ENCODE results near the gene ROBO2. TPM values are rescaled to one million over a fixed set of nuclear protein-coding genes. Genes with fewer than 3 reads are reported as not detected.

Gene ROBO2
- total and polyA plus RNA-seq, 10 of the 15 experiments (the other 5 are each of a cell fraction or from before 2014, with no cell fraction given), result 0.22 to 2.5 (median 0.81) TPM

DNA sequence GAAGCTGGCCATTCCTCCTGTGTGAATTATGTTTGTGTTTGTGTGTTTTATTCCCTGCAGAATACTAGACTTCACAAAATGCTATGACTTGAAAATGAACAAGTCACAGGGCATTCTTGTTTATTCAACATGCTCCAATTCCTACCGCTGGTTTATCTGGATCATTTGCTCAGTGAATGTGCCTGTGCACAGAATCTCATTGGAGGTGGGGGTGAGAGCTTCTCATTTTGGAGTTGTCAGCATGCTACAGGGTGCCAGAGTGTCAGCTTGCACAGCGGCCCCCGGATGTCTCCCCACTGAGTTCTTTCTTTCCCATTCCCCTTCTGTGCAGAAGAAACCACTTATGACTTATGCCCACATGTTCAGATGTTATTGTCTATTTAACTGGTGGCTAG, 428.7 kb downstream of the ROBO2 start:
- DNase-seq (ENCODE audit: low read depth, low spot score), result no peak
- no peaks in the 10 kb centered on the region for H3K9me3 ChIP-seq (replicated peaks; ENCODE audit: control insufficient read depth, insufficient read depth, low read length)
- POLR2A ChIA-PET, result no interaction called here

DNA sequence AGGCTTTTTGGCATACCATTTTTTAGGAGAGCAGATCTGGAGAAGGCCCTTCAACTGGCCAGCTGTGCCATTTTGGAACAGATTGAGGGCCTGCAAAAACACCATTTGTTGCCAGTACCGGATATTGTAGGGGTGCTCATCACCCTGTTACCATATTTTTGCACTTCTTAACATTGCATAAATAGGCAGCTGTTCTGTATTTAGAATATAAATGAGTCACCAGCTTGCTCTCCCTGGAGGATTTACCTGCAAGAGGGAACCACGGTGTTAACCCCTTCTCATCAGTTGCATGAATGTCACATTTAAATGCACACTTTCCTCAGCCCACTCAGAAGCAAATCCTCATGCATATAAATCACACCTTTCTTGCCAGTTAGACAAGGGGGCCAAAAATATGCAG, 435.6 kb downstream of the ROBO2 start:
- Histone ChIP-seq H3K4me2 (ENCODE audit: control insufficient read depth, insufficient read depth) (no peak overlapping the region), H2AFZ (ENCODE audit: control insufficient read depth, low read depth, low read length) (no peak overlapping the region), H3K79me2 (ENCODE audit: control insufficient read depth, insufficient read depth, low read length) (no peaks in the 10 kb centered on the region), H3K4me3 (no peak overlapping the region), H3K27me3 (replicated peaks in 1 of 2; ENCODE audit: control insufficient read depth in 2 of 2, insufficient read depth in 2 of 2, low read length in 1 of 2) (no peaks in the 10 kb centered on the region), H3K27ac (ENCODE audit: control insufficient read depth, insufficient read depth) (no peak overlapping the region), H4K20me1 (ENCODE audit: control insufficient read depth, insufficient read depth) (no peaks in the 10 kb centered on the region), H3K9me3 (replicated peaks; ENCODE audit: control insufficient read depth, insufficient read depth, low read length) (no peaks in the 10 kb centered on the region), H3K36me3 (ENCODE audit: control insufficient read depth in 2 of 2, insufficient read depth in 2 of 2, low read length in 1 of 2) (no peaks in the 10 kb centered on the region), H3K4me1 (ENCODE audit: control insufficient read depth, insufficient read depth, low read length) (no peaks in the 10 kb centered on the region), H3K9ac (ENCODE audit: control insufficient read depth, insufficient read depth, low read length) (no peak overlapping the region)
- POLR2A ChIA-PET, result no interaction called here
- BruUV-seq (replicated peaks), result no TSS peak
- intact Hi-C loops (cut with micrococcal nuclease; ENCODE audit: unreplicated experiment), result no loop called here
- TF ChIP-seq SP1 (IDR thresholded peaks at IDR 0.05; ENCODE audit: low read depth, low read length), result no peak
- TF ChIP-seq WRNIP1 (IDR thresholded peaks at IDR 0.05; ENCODE audit: borderline replicate concordance, low read depth, low read length), result no peak
- TF ChIP-seq RCOR1 (conservative IDR thresholded peaks at IDR 0.05; ENCODE audit: low read depth, low read length), result no peak
- TF ChIP-seq BCL11A (IDR thresholded peaks at IDR 0.05; ENCODE audit: low read depth, low read length), result no peak
- TF ChIP-seq STAT3 (IDR thresholded peaks at IDR 0.05; ENCODE audit: low read depth, low read length), result no peak
- TF ChIP-seq LARP7 (IDR thresholded peaks at IDR 0.05), result no peak
- TF ChIP-seq, protein P1, sequence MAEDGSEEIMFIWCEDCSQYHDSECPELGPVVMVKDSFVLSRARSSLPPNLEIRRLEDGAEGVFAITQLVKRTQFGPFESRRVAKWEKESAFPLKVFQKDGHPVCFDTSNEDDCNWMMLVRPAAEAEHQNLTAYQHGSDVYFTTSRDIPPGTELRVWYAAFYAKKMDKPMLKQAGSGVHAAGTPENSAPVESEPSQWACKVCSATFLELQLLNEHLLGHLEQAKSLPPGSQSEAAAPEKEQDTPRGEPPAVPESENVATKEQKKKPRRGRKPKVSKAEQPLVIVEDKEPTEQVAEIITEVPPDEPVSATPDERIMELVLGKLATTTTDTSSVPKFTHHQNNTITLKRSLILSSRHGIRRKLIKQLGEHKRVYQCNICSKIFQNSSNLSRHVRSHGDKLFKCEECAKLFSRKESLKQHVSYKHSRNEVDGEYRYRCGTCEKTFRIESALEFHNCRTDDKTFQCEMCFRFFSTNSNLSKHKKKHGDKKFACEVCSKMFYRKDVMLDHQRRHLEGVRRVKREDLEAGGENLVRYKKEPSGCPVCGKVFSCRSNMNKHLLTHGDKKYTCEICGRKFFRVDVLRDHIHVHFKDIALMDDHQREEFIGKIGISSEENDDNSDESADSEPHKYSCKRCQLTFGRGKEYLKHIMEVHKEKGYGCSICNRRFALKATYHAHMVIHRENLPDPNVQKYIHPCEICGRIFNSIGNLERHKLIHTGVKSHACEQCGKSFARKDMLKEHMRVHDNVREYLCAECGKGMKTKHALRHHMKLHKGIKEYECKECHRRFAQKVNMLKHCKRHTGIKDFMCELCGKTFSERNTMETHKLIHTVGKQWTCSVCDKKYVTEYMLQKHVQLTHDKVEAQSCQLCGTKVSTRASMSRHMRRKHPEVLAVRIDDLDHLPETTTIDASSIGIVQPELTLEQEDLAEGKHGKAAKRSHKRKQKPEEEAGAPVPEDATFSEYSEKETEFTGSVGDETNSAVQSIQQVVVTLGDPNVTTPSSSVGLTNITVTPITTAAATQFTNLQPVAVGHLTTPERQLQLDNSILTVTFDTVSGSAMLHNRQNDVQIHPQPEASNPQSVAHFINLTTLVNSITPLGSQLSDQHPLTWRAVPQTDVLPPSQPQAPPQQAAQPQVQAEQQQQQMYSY (CRISPR knock-in tag; IDR thresholded peaks at IDR 0.05), result no peak
- CTCF ChIA-PET, result no interaction called here
- RAD21 ChIA-PET (ENCODE audit: unreplicated experiment), result no interaction called here
- no peak for FAIRE-seq
- DNase-seq (ENCODE audit: low read depth, low spot score), result no peak
- SMC1A ChIA-PET (ENCODE audit: uncharacterized antibody, unreplicated experiment), result no interaction called here
- in situ Hi-C loops (cut with MboI), result no loop called here
- no peak for ATAC-seq
- 11% methylated on average over 2 of the region's 2 CpGs for WGBS (ENCODE audit: insufficient coverage, insufficient replicate concordance, low lambda C conversion rate, missing lambda C conversion rate)

More for the DNA sequence above, 428.7 kb downstream of the ROBO2 start:
- Histone ChIP-seq H3K4me1 (ENCODE audit: control insufficient read depth, insufficient read depth, low read length) (no peaks in the 10 kb centered on the region), H3K36me3 (ENCODE audit: control insufficient read depth in 2 of 2, insufficient read depth in 2 of 2, low read length in 1 of 2) (no peaks in the 10 kb centered on the region), H4K20me1 (ENCODE audit: control insufficient read depth, insufficient read depth) (no peaks in the 10 kb centered on the region), H3K79me2 (ENCODE audit: control insufficient read depth, insufficient read depth, low read length) (no peaks in the 10 kb centered on the region), H2AFZ (ENCODE audit: control insufficient read depth, low read depth, low read length) (no peak overlapping the region), H3K27ac (ENCODE audit: control insufficient read depth, insufficient read depth) (no peak overlapping the region), H3K27me3 (replicated peaks in 1 of 2; ENCODE audit: control insufficient read depth in 2 of 2, insufficient read depth in 2 of 2, low read length in 1 of 2) (no peaks in the 10 kb centered on the region), H3K4me3 (no peak overlapping the region), H3K9ac (ENCODE audit: control insufficient read depth, insufficient read depth, low read length) (no peak overlapping the region), H3K4me2 (ENCODE audit: control insufficient read depth, insufficient read depth) (no peak overlapping the region)
- FAIRE-seq, result no peak
- SMC1A ChIA-PET (ENCODE audit: uncharacterized antibody, unreplicated experiment), result no interaction called here
- no TSS peak for BruUV-seq (replicated peaks)
- CTCF ChIA-PET, result interaction anchor here (1.2 kb wide), 1 partner anchor 18 kb away, joined by 4 read pairs; no protein-coding TSS in a partner anchor
- no peak for TF ChIP-seq CHD4 (IDR thresholded peaks at IDR 0.05)
- no peak for TF ChIP-seq KAT2A (conservative IDR thresholded peaks at IDR 0.05; ENCODE audit: control insufficient read depth, low read depth, low read length)
- RAD21 ChIA-PET (ENCODE audit: unreplicated experiment), result no interaction called here
- intact Hi-C loops (cut with micrococcal nuclease; ENCODE audit: unreplicated experiment), result no loop called here
- ATAC-seq, result no peak
- WGBS (ENCODE audit: insufficient coverage, insufficient replicate concordance, low lambda C conversion rate, missing lambda C conversion rate), result 33% methylated on average over 3 of the region's 3 CpGs
- in situ Hi-C loops (cut with MboI), result no loop called here

All from GM12878 (cell line).